Stimulated activated CD4-positive, alpha-beta T cell treated with anti-CD3 and anti-CD28 coated beads, TNF-alpha, amount 100 ng/mL, for 4 hours (primary cell): ENCODE results near the gene AIF1.

Experiments
- DNase-seq, 3 experiments: peaks; one replicate each; pipeline ENCODE4 v3.0.0-alpha.2; 2020; ENCODE audit warnings: low read depth in 3 of 3

Gene AIF1

GRCh38 chr6:31642798-31643570, 27.9 kb downstream of the AIF1 start:
- DNase-seq: no peak

- DNase-seq: no peak
Observed at GRCh38 chr6:31643818-31644454, 28.9 kb downstream of the AIF1 start.

GRCh38 chr6:31645325-31645724, 30.3 kb downstream of the AIF1 start:
- no peak for DNase-seq

- DNase-seq: no peak
Observed at GRCh38 chr6:31651602-31652191, 36.7 kb downstream of the AIF1 start.

- DNase-seq: peak in 2 of 3 experiments; percentile 76 to 80
Observed at GRCh38 chr6:31652925-31653724, 38.1 kb downstream of the AIF1 start.

GRCh38 chr6:31654574-31655348, 39.7 kb downstream of the AIF1 start:
- no peak for DNase-seq

- no peak for DNase-seq
Observed at GRCh38 chr6:31655349-31656237, 40.6 kb downstream of the AIF1 start, which contains the start of gene APOM. APOM (plus strand) TSS chr6:31655894; CDS start chr6:31655967, 73 bp downstream.

- DNase-seq: no peak
Observed at GRCh38 chr6:31657406-31658157, 42.5 kb downstream of the AIF1 start.

GRCh38 chr6:31658158-31658688, 43.2 kb downstream of the AIF1 start:
- DNase-seq: no peak

- no peak for DNase-seq
Observed at GRCh38 chr6:31658983-31659648, 44.1 kb downstream of the AIF1 start.

- DNase-seq: no peak
Observed at GRCh38 chr6:31659649-31660380, 44.8 kb downstream of the AIF1 start.

- DNase-seq: peak; percentile 57 to 65 (median 60)
Observed at GRCh38 chr6:31660381-31661261, 45.6 kb downstream of the AIF1 start, which contains the start of gene C6orf47. C6orf47 (minus strand) TSS chr6:31660778; CDS start chr6:31659947, 831 bp downstream.

GRCh38 chr6:31661262-31662123, 46.5 kb downstream of the AIF1 start:
- no peak for DNase-seq

- DNase-seq: no peak
Observed at GRCh38 chr6:31662124-31662723, 47.2 kb downstream of the AIF1 start.
